ENCODE results near the gene ROBO2.
A peak's percentile ranks its signal among the peaks of the same experiment; 100 is the strongest.

The ROBO2 gene

GRCh38 chr3:77189258-77189657 is 149.4 kb downstream of the ROBO2 start:
- no peak for DNase-seq (ENCODE audit: low spot score)

GRCh38 chr3:77189684-77190083 is 149.8 kb downstream of the ROBO2 start:
- no peak for DNase-seq (ENCODE audit: low spot score)

GRCh38 chr3:77190374-77190773 is 150.5 kb downstream of the ROBO2 start:
- no peak for DNase-seq (ENCODE audit: low spot score)

GRCh38 chr3:77191014-77191413 is 151.1 kb downstream of the ROBO2 start:
- no peak for DNase-seq (ENCODE audit: low spot score)

GRCh38 chr3:77191640-77192039 is 151.7 kb downstream of the ROBO2 start:
- no peak for DNase-seq (ENCODE audit: low spot score)

- DNase-seq (ENCODE audit: low spot score): no peak
Measured at GRCh38 chr3:77195766-77196545, 156.1 kb downstream of the ROBO2 start.

GRCh38 chr3:77197408-77197807 is 157.5 kb downstream of the ROBO2 start:
- DNase-seq (ENCODE audit: low spot score): no peak

- DNase-seq (ENCODE audit: low spot score): no peak
Measured at GRCh38 chr3:77203851-77204250, 164.0 kb downstream of the ROBO2 start.

- DNase-seq (ENCODE audit: low spot score): no peak
Measured at GRCh38 chr3:77204788-77205187, 164.9 kb downstream of the ROBO2 start.

- no peak for DNase-seq (ENCODE audit: low spot score)
Measured at GRCh38 chr3:77207753-77208152, 167.9 kb downstream of the ROBO2 start.

- DNase-seq (ENCODE audit: low spot score): no peak
Measured at GRCh38 chr3:77222701-77223100, 182.8 kb downstream of the ROBO2 start.

- DNase-seq (ENCODE audit: low spot score): no peak
Measured at GRCh38 chr3:77227567-77227966, 187.7 kb downstream of the ROBO2 start.

GRCh38 chr3:77232557-77232956 is 192.7 kb downstream of the ROBO2 start:
- no peak for DNase-seq (ENCODE audit: low spot score)

GRCh38 chr3:77234004-77234403 is 194.1 kb downstream of the ROBO2 start:
- no peak for DNase-seq (ENCODE audit: low spot score)

- DNase-seq (ENCODE audit: low spot score): no peak
Measured at GRCh38 chr3:77236118-77236517, 196.2 kb downstream of the ROBO2 start.

GRCh38 chr3:77240072-77240650 is 200.3 kb downstream of the ROBO2 start:
- no peak for DNase-seq (ENCODE audit: low spot score)

- DNase-seq (ENCODE audit: low spot score): no peak
Measured at GRCh38 chr3:77242371-77242770, 202.5 kb downstream of the ROBO2 start.

- DNase-seq (ENCODE audit: low spot score): no peak
Measured at GRCh38 chr3:77244981-77245380, 205.1 kb downstream of the ROBO2 start.

- no peak for DNase-seq (ENCODE audit: low spot score)
Measured at GRCh38 chr3:77247061-77247460, 207.2 kb downstream of the ROBO2 start.

- no peak for DNase-seq (ENCODE audit: low spot score)
Measured at GRCh38 chr3:77247817-77248216, 207.9 kb downstream of the ROBO2 start.

- no peak for DNase-seq (ENCODE audit: low spot score)
Measured at GRCh38 chr3:77248420-77248819, 208.5 kb downstream of the ROBO2 start.

- no peak for DNase-seq (ENCODE audit: low spot score)
Measured at GRCh38 chr3:77251136-77251535, 211.2 kb downstream of the ROBO2 start.

- DNase-seq (ENCODE audit: low spot score): peak; percentile 37
Measured at GRCh38 chr3:77254967-77255831, 215.3 kb downstream of the ROBO2 start.
